ENCODE results near the gene FOXO3. TPM values are rescaled to one million over a fixed set of nuclear protein-coding genes. Genes with fewer than 3 reads are reported as not detected.

Gene FOXO3
- total and polyA plus RNA-seq, 2 of the 8 experiments (the other 6 are each of a cell fraction or from before 2014, with no cell fraction given), result 13.1 to 19.3 TPM

GRCh38 chr6:108574457-108575141, 13.9 kb downstream of the FOXO3 start:
- peaks cover 0 to 5% (median 1%) of the 10 kb centered on the region in 4 experiments; a peak in 4 of 8 replicates for H3K36me3 ChIP-seq (ENCODE audit: control insufficient read depth in 2 of 4, insufficient read depth in 4 of 4, low read length in 3 of 4)
- no peak for DNase-seq (ENCODE audit: low read depth in 1 of 2, low spot score in 2 of 2)
- no peak overlapping the region for H2BK15ac ChIP-seq (ENCODE audit: low read length)
- peaks cover 0 to 78% of the 10 kb centered on the region in 2 experiments; a peak in 3 of 4 replicates for H3K79me2 ChIP-seq (ENCODE audit: control insufficient read depth in 1 of 2, insufficient read depth in 2 of 2, low read length in 2 of 2)
- no peak overlapping the region for H3K23ac ChIP-seq (ENCODE audit: insufficient read length)
- no peak overlapping the region for H2BK120ac ChIP-seq (replicated peaks; ENCODE audit: low read depth, low read length)
- WGBS, 2 experiments (ENCODE audit: extremely low coverage in 1 of 2, insufficient coverage in 1 of 2, insufficient read length in 1 of 2, insufficient replicate concordance in 2 of 2, low coverage in 1 of 2, low lambda C conversion rate in 2 of 2, missing lambda C conversion rate in 1 of 2), result 91% methylated on average over 4 of the region's 4 CpGs; no CpG with 5 or more reads in 1 of the 2 experiments
- H4K91ac ChIP-seq (replicated peaks; ENCODE audit: insufficient read length, low read length), result no peak overlapping the region
- H2BK5ac ChIP-seq (ENCODE audit: low read depth, low read length), result no peak overlapping the region
- no peak overlapping the region for H2BK12ac ChIP-seq (ENCODE audit: low read depth, low read length)
- H3K4ac ChIP-seq (replicated peaks; ENCODE audit: insufficient read length, low read depth, low read length), result no peak overlapping the region
- H3K14ac ChIP-seq (ENCODE audit: insufficient read length), result no peak overlapping the region
- H3K27ac ChIP-seq (ENCODE audit: low read depth, low read length), result no peak overlapping the region
- no peaks in the 10 kb centered on the region for H3K4me1 ChIP-seq (replicated peaks in 1 of 4; ENCODE audit: control insufficient read depth in 3 of 4, insufficient read depth in 4 of 4, low read length in 3 of 4)
- no peak for FAIRE-seq
- peaks cover under 1% of the 10 kb centered on the region for H3K79me1 ChIP-seq (ENCODE audit: low read depth, low read length)
- no peak overlapping the region for H3K56ac ChIP-seq (replicated peaks; ENCODE audit: insufficient read length, low read depth, low read length)
- no peak overlapping the region for H2AK5ac ChIP-seq (ENCODE audit: low read depth, low read length)
- no peak overlapping the region for H3K4me2 ChIP-seq (ENCODE audit: insufficient read depth in 1 of 2, low read depth in 2 of 2, low read length in 2 of 2)
- no peak overlapping the region for H3K4me3 ChIP-seq (ENCODE audit: extremely low read depth in 1 of 4, insufficient read depth in 2 of 4, low read depth in 3 of 4, low read length in 4 of 4)
- H3K27me3 ChIP-seq (replicated peaks in 1 of 4; ENCODE audit: control insufficient read depth in 3 of 4, extremely low read depth in 1 of 4, insufficient read depth in 3 of 4, low read length in 3 of 4), result no peaks in the 10 kb centered on the region
- H3K18ac ChIP-seq (ENCODE audit: extremely low read depth, low read length), result no peak overlapping the region
- H2BK20ac ChIP-seq (ENCODE audit: low read length), result no peak overlapping the region
- no peak overlapping the region for H2AFZ ChIP-seq (ENCODE audit: low read length)
- H4K5ac ChIP-seq (ENCODE audit: insufficient read length, low read depth, low read length), result no peak overlapping the region
- ChIA-PET POLR2A (ENCODE audit: partially characterized antibody) (interaction anchor here (1.3 to 3.0 kb wide), 2 partner anchors 13 kb away, joined by 3 to 12 read pairs; no protein-coding TSS in a partner anchor), CTCF (ENCODE audit: partially characterized antibody) (no interaction called here)
- no peak overlapping the region for H4K8ac ChIP-seq (ENCODE audit: extremely low read depth, insufficient read depth, low read length)
- peaks cover 0 to 2% of the 10 kb centered on the region in 2 experiments for H4K20me1 ChIP-seq (replicated peaks in 1 of 2; ENCODE audit: control insufficient read depth in 1 of 2, insufficient read depth in 2 of 2, low read length in 2 of 2)
- no peaks in the 10 kb centered on the region for H3K9me3 ChIP-seq (ENCODE audit: insufficient read depth in 2 of 2, low read depth in 1 of 2, low read length in 1 of 2)
- no peak overlapping the region for H3K9ac ChIP-seq (replicated peaks in 1 of 4; ENCODE audit: extremely low read depth in 1 of 4, low read depth in 3 of 4, low read length in 3 of 4)
- no peaks in the 10 kb centered on the region for H3K23me2 ChIP-seq (ENCODE audit: low read depth, low read length)
- no peak for TF ChIP-seq KDM4A (IDR thresholded peaks at IDR 0.05; ENCODE audit: low read depth, low read length, severe bottlenecking)
- no peak for TF ChIP-seq JUND (IDR thresholded peaks at IDR 0.05; ENCODE audit: low read length)
- no peak for TF ChIP-seq CHD1 (IDR thresholded peaks at IDR 0.05; ENCODE audit: low read depth, low read length)
- no peak for TF ChIP-seq SIN3A (conservative IDR thresholded peaks at IDR 0.05 in 1 of 2, IDR thresholded peaks at IDR 0.05 in 1 of 2; ENCODE audit: low read depth in 1 of 2, low read length in 2 of 2)
- TF ChIP-seq BRCA1 (IDR thresholded peaks at IDR 0.05; ENCODE audit: low read depth, low read length), result no peak
- no peak for TF ChIP-seq BCL11A (IDR thresholded peaks at IDR 0.05; ENCODE audit: low read depth in 2 of 2, low read length in 2 of 2)
- TF ChIP-seq FOSL1 (IDR thresholded peaks at IDR 0.05; ENCODE audit: insufficient read depth, low read depth, low read length), result no peak
- TF ChIP-seq, protein P1, sequence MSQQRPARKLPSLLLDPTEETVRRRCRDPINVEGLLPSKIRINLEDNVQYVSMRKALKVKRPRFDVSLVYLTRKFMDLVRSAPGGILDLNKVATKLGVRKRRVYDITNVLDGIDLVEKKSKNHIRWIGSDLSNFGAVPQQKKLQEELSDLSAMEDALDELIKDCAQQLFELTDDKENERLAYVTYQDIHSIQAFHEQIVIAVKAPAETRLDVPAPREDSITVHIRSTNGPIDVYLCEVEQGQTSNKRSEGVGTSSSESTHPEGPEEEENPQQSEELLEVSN (IDR thresholded peaks at IDR 0.05), result no peak
- TF ChIP-seq SP4 (IDR thresholded peaks at IDR 0.05; ENCODE audit: low read length), result no peak
- TF ChIP-seq POU5F1 (IDR thresholded peaks at IDR 0.05; ENCODE audit: low read depth, low read length), result no peak
- TF ChIP-seq EGR1 (IDR thresholded peaks at IDR 0.05; ENCODE audit: borderline replicate concordance, low read depth, low read length), result no peak
- no peak for TF ChIP-seq CEBPB (IDR thresholded peaks at IDR 0.05; ENCODE audit: low read depth, low read length)
- TF ChIP-seq EZH2 (IDR thresholded peaks at IDR 0.05; ENCODE audit: low read depth, low read length, severe bottlenecking), result no peak
